ENCODE results near the gene RPH3AL. TPM values are rescaled to one million over a fixed set of nuclear protein-coding genes. Genes with fewer than 3 reads are reported as not detected.

RPH3AL gene
- total RNA-seq, 1 donor from 2014 or later = 6.1 TPM

DNA sequence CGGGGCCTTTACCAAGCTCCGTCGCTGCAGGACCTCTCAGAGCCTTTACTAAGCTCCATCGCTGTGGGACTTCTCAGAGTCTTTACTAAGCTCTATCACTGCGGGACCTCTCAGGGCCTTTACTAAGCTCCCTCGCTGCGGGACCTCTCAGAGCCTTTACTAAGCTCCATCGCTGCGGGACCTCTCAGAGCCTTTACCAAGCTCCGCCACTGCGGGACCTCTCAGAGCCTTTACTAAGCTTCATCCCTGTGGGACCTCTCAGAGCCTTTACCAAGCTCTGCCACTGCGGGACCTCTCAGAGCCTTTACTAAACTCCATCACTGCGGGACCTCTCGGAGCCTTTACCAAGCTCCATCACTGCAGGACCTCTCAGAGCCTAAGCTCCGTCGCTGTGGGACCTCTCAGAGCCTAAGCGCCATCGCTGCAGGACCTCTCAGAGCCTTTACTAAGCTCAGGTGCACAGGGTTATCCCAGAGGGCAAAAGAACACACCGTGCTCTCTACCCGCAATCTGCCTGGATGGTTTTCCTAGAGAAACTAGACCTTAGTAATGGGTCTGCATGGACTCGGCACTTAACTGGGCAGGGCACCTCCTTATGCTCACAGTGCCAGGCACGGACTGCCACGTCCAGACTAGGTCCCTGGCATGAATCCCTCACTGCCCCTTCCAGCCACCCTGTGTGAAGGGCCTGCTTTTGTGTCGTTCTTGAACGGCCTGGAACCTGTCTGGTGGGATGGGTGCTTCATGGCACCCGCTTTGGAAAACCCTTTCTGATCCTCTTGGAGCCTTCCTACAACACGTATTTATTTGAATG, 101.9 kb downstream of the RPH3AL start:
- no peak overlapping the region for H3K4me3 ChIP-seq (ENCODE audit: low read depth, low read length)
- H3K36me3 ChIP-seq (ENCODE audit: control insufficient read depth, insufficient read depth, low read length) = no peaks in the 10 kb centered on the region
- DNase-seq (ENCODE audit: low read depth) (no peak), FAIRE-seq (no peak)
- no peaks in the 10 kb centered on the region for H3K27me3 ChIP-seq (ENCODE audit: control insufficient read depth, insufficient read depth, low read length)
- TF ChIP-seq, protein P1, sequence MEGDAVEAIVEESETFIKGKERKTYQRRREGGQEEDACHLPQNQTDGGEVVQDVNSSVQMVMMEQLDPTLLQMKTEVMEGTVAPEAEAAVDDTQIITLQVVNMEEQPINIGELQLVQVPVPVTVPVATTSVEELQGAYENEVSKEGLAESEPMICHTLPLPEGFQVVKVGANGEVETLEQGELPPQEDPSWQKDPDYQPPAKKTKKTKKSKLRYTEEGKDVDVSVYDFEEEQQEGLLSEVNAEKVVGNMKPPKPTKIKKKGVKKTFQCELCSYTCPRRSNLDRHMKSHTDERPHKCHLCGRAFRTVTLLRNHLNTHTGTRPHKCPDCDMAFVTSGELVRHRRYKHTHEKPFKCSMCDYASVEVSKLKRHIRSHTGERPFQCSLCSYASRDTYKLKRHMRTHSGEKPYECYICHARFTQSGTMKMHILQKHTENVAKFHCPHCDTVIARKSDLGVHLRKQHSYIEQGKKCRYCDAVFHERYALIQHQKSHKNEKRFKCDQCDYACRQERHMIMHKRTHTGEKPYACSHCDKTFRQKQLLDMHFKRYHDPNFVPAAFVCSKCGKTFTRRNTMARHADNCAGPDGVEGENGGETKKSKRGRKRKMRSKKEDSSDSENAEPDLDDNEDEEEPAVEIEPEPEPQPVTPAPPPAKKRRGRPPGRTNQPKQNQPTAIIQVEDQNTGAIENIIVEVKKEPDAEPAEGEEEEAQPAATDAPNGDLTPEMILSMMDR (IDR thresholded peaks at IDR 0.05; ENCODE audit: insufficient read depth, low read length, severe bottlenecking) = no peak

DNA sequence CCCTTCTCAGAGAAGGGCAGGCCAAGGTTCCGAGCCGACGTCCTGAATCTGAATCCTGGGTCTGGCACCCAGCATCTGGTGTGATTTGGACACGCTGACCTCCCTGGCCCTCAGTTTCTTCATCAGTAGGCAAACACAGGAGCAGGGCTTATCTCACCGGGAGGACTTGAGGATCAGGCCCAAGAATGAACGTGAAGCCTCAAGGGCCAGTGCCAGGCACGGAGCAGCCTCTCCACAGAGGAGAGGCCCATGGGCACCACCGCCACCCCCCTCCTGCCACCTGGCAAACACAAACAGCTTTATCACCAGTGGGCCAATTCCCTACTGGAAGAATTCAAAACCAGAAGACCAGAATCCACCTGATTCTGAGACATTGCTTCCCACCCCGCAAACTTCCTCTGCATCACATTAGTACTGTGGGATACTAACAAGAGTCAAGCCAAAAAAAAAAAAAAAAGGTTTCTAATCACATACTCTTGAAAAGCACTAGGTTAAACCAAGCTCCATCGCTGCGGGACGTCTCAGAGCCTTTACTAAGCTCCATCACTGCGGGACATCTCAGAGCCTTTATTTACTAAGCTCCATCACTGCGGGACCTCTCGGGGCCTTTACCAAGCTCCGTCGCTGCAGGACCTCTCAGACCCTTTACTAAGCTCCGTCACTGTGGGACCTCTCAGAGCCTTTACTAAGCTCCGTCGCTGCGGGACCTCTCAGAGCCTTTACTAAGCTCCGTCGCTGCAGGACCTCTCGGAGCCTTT, 103.2 kb downstream of the RPH3AL start:
- no peak for DNase-seq (ENCODE audit: low read depth)
- FAIRE-seq = no peak
- H3K36me3 ChIP-seq (ENCODE audit: control insufficient read depth, insufficient read depth, low read length) = no peaks in the 10 kb centered on the region
- no peak overlapping the region for H3K4me3 ChIP-seq (ENCODE audit: low read depth, low read length)
- H3K27me3 ChIP-seq (ENCODE audit: control insufficient read depth, insufficient read depth, low read length) = no peaks in the 10 kb centered on the region
- TF ChIP-seq, protein P1 (IDR thresholded peaks at IDR 0.05; ENCODE audit: insufficient read depth, low read length, severe bottlenecking) = no peak

DNA sequence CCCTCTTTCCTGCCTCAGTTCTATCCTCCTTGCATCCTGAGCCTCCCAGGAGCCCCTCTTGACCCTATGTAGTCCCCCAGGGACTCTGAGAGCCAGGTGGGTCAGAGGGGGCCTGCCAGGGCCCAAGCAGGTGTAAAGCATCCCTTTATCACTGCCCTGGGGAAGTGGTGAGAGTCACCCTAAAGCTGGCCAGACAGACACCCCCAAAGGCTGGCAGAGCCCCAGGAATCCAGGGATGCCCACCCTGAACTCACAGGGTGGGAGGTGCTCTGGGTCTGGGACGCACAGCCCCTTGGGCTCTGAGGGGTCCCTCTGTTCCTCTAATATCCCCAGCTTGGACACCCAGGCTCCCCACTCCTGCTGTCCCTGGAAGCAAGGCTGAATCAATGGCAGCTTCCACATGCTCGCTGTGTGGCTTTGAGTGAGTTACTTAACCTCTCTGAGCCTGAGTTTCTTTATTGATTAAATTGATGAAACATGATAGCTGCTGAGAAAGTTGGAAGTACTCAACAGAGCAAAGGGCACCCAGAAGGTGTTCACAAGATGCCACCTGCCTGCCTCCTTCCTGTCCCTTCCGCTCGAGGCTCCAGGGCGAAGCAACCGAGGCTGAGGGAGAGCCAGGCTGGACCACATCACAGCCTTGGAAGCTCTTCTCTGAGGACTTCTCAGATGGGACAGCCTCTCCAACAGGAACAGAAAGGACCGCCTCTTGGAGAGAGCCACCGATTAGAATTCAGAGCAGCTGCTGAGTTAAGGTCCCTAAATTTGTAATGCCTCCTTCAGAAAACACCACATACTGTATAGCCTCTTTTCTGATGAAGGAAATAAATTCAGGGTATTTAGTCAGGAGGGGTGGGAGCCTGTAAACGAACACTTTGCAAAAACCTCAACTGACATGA, 104.0 kb downstream of the RPH3AL start:
- no peak for DNase-seq (ENCODE audit: low read depth)
- Histone ChIP-seq H3K27me3 (ENCODE audit: control insufficient read depth, insufficient read depth, low read length) (no peaks in the 10 kb centered on the region), H3K36me3 (ENCODE audit: control insufficient read depth, insufficient read depth, low read length) (no peaks in the 10 kb centered on the region), H3K4me3 (ENCODE audit: low read depth, low read length) (no peak overlapping the region)
- peak; percentile 52 for FAIRE-seq
- TF ChIP-seq, protein P1 (IDR thresholded peaks at IDR 0.05; ENCODE audit: insufficient read depth, low read length, severe bottlenecking) = no peak

DNA sequence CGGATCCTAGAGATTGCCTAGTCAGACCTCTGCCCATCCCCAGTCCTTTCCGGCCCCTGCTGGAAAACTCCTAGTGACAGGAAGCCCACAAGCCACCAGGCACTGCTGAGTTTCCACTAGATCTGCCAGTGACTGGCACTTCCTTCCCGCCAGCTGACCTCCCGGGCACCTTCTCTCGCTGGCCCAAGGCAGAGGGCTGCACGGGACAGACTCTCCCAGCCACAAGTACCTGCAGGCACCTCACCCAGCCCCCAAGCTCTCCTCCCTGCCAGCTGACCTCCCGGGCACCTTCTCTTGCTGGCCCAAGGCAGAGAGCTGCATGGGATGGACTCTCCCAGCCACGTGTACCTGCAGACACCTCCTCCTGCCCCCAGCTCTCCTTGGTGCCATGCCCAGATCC, 104.8 kb downstream of the RPH3AL start:
- TF ChIP-seq, protein P1 (IDR thresholded peaks at IDR 0.05; ENCODE audit: insufficient read depth, low read length, severe bottlenecking) = no peak
- H3K36me3 ChIP-seq (ENCODE audit: control insufficient read depth, insufficient read depth, low read length) = no peaks in the 10 kb centered on the region
- no peak for DNase-seq (ENCODE audit: low read depth)
- H3K4me3 ChIP-seq (ENCODE audit: low read depth, low read length) = no peak overlapping the region
- no peak for FAIRE-seq
- no peaks in the 10 kb centered on the region for H3K27me3 ChIP-seq (ENCODE audit: control insufficient read depth, insufficient read depth, low read length)

DNA sequence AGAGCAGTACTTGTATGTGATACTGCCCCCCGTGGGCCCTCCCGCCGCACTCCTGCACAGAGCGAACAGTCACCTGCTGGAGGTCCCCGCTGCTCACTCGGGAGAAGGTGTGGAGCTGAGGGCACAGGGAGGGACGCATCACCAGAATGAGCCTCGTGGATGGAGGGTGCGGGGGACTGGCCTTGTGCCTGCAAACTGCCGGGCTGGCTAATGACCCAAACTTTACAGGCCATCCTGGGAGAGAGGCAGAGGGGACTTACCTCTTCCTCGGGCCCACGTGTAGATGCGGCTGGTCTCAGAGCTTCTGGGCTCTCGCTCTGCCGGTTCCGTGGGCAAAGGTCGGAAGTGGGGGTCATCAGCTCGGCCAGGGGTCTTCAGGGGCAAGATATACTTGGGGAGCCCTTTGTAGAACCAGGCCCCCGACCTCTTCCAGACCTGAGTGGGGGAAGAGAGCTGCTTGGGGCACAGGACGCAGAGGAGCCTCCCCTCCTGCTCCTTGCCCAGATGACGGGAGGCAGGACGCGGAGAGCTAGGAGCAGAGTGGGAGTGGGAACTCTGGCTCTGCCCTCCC, 105.7 kb downstream of the RPH3AL start:
- DNase-seq (ENCODE audit: low read depth) (no peak), FAIRE-seq (no peak)
- TF ChIP-seq, protein P1 (IDR thresholded peaks at IDR 0.05; ENCODE audit: insufficient read depth, low read length, severe bottlenecking) = no peak
- Histone ChIP-seq H3K36me3 (ENCODE audit: control insufficient read depth, insufficient read depth, low read length) (no peaks in the 10 kb centered on the region), H3K27me3 (ENCODE audit: control insufficient read depth, insufficient read depth, low read length) (no peaks in the 10 kb centered on the region), H3K4me3 (ENCODE audit: low read depth, low read length) (no peak overlapping the region)

Data from bronchial epithelial cell (primary cell).